Stimulated activated CD4-positive, alpha-beta T cell treated with anti-CD3 and anti-CD28 coated beads, TNF-alpha, amount 100 ng/mL, for 4 hours (primary cell): ENCODE measurements around the gene ZNF497.
"Not testable (repeated sequence)": the region's sequence is repeated elsewhere in the genome, so short reads cannot be mapped to it uniquely, and the experiment has no call there.

Source experiments
- DNase-seq, 3 experiments: peaks; one replicate each; pipeline ENCODE4 v3.0.0-alpha.2; 2020; ENCODE audit warnings: low read depth in 3 of 3

ZNF497 gene

GRCh38 chr19:58348080-58348479, 14.5 kb downstream of the ZNF497 start:
- DNase-seq = not testable (repeated sequence)

GRCh38 chr19:58346961-58347929, 15.3 kb downstream of the ZNF497 start:
- peak; percentile 35 to 47 (median 37) for DNase-seq

GRCh38 chr19:58345558-58345957, 17.0 kb downstream of the ZNF497 start:
- no peak for DNase-seq

- DNase-seq = no peak
These were observed 23.6 kb downstream of the ZNF497 start for GRCh38 chr19:58338825-58339558.

GRCh38 chr19:58338336-58338735, 24.2 kb downstream of the ZNF497 start:
- DNase-seq = no peak

- DNase-seq = no peak
These were observed 25.7 kb downstream of the ZNF497 start for GRCh38 chr19:58336820-58337219.

GRCh38 chr19:58336216-58336615, 26.3 kb downstream of the ZNF497 start:
- no peak for DNase-seq

GRCh38 chr19:58335630-58336029, 26.9 kb downstream of the ZNF497 start:
- DNase-seq = no peak

- DNase-seq = no peak
These were observed 27.8 kb downstream of the ZNF497 start for GRCh38 chr19:58334691-58335249.

- DNase-seq = no peak
These were observed 29.9 kb downstream of the ZNF497 start for GRCh38 chr19:58332697-58333096.

GRCh38 chr19:58330458-58330857, 32.1 kb downstream of the ZNF497 start:
- DNase-seq = no peak

- no peak for DNase-seq
These were observed 33.6 kb downstream of the ZNF497 start for GRCh38 chr19:58328999-58329398.

GRCh38 chr19:58326914-58327726, 35.4 kb downstream of the ZNF497 start, which contains the start of gene ZSCAN22:
ZSCAN22 (plus strand) TSS chr19:58326994; CDS start chr19:58334803, 7,809 bp downstream.
- peak; percentile 72 to 84 (median 72) for DNase-seq

GRCh38 chr19:58326501-58326913, 36.0 kb downstream of the ZNF497 start:
- no peak for DNase-seq

- no peak for DNase-seq
These were observed 37.1 kb downstream of the ZNF497 start for GRCh38 chr19:58325311-58326022.

- no peak for DNase-seq
These were observed 43.3 kb downstream of the ZNF497 start for GRCh38 chr19:58319241-58319640.

- DNase-seq = no peak
These were observed 44.3 kb downstream of the ZNF497 start for GRCh38 chr19:58318297-58318696.

GRCh38 chr19:58317476-58318072, 45.0 kb downstream of the ZNF497 start:
- DNase-seq = no peak

- no peak for DNase-seq
These were observed 47.0 kb downstream of the ZNF497 start for GRCh38 chr19:58315580-58315979.

- DNase-seq = no peak
These were observed 51.1 kb downstream of the ZNF497 start for GRCh38 chr19:58311345-58311865.
